Esophagus squamous epithelium (tissue), 5 donors: ENCODE results near the gene ZFP14. TPM values are rescaled to one million over a fixed set of nuclear protein-coding genes. Genes with fewer than 3 reads are reported as not detected.
A peak's percentile ranks its signal among the peaks of the same experiment; 100 is the strongest.

ENCODE experiments used
- DNase-seq: peaks from one replicate; lab custom pipeline; 2025; lab: John Stamatoyannopoulos, UW
- H3K27ac ChIP-seq, 4 donors: fragments of 200-600 bp; sonication (generic); one replicate each; pipeline ENCODE4 v1.5.1; 2016 to 2019; ENCODE audit warnings: mild to moderate bottlenecking in 1 of 4
- H3K27me3 ChIP-seq, 4 donors: fragments of 200-600 bp; sonication (generic); 1 replicate in 3 of 4; 2 replicates in 1 of 4; pipeline versions ENCODE4 v1.5.1 to v1.6.0; 2017 to 2021; ENCODE audit warnings: antibody characterized with exemption in 1 of 4
- H3K36me3 ChIP-seq, 3 donors: fragments of 200-600 bp; sonication (generic); one replicate each; pipeline ENCODE4 v1.5.1; 2016 to 2019
- H3K4me1 ChIP-seq, 3 donors: fragments of 200-600 bp; sonication (generic); one replicate each; pipeline ENCODE4 v1.5.1; 2017 to 2019
- H3K4me3 ChIP-seq, 4 donors: fragments of 200-600 bp; sonication (generic); 1 replicate in 3 of 4; 2 replicates in 1 of 4; pipeline ENCODE4 v1.5.1; 2016 to 2019; ENCODE audit warnings: mild to moderate bottlenecking in 2 of 4, moderate library complexity in 1 of 4
- H3K9me3 ChIP-seq, 3 donors: fragments of 200-600 bp; sonication (generic); one replicate each; pipeline ENCODE4 v1.5.1; 2016 to 2019
- POLR2A ChIP-seq, 4 donors: fragments of 450-650 bp; IDR thresholded peaks; one replicate each; pipeline ENCODE4 v1.6.1; 2017; ENCODE audit warnings: antibody characterized with exemption in 4 of 4, mild to moderate bottlenecking in 4 of 4, moderate library complexity in 3 of 4
- WGBS, 2 donors: methylation state at CpG; one replicate each; pipeline ENCODE4 v1.1.5; 2018; 5-methylcytosine and 5-hydroxymethylcytosine counted together
- intact Hi-C: fragments of 100-400 bp; cut with DNase I; formaldehyde crosslinking; loops from one replicate; pipeline ENCODE4 v1.15.0; 2022
- total RNA-seq, 4 donors: library from RNA; depleted of rRNA; stranded (reverse); fragments of >200 nt; gene quantifications; one replicate each; pipeline ENCODE4 v1.1.0, GENCODE V29; 2016
- TF ChIP-seq, protein P1 (sequence below), 6 experiments: fragments of 450-650 bp in 4 of 6; fragments of 200-600 bp in 2 of 6; sonication (generic) in 2 of 6; IDR thresholded peaks; one replicate each; pipeline ENCODE4 v1.5.1; 2016 to 2019; ENCODE audit warnings: antibody characterized with exemption in 6 of 6, mild to moderate bottlenecking in 4 of 6, moderate library complexity in 4 of 6
- donor health status: DM: yes; HTN: yes; CAD: no.

The ZFP14 gene
- total RNA-seq, 4 donors from 2014 or later, result 0.88 to 4.0 (median 2.0) TPM

DNA sequence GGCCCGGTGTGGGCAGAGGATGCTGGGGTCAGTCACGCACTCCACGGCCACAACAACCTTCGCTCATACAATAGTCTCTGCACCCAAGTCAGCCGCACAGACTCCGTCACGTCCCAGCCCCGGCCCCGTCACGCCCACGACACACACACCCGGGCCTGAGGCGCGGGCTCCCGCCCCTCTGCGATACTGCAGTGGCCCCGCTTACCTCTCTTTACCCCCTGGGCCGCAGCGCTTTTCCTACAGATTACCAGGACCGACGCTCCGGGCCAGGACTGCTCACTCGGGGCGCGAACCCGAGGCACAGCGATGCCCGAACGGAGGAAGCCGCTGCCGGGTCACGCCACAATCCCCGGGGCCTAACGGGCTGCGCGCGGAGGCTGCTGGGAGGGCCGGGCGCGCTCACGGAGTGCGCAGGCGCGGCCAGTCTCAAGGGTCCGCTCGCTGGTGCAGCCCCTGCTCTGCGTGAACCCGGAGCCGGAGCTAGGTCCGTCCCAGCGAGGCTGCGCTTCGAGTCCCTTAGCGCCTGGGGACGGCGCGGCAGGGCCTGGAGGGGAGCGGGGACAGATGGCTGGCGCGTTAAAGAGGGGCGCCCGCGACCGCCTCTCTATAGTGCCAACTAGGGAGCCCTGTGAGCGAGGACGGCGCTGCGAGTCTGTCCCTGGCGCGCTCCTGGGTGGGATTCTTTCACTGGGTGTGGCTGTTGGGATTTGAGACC, 39.4 kb upstream of the ZFP14 start, which contains the start of gene ZFP82:
TSS of gene ZFP82 (minus strand) at position 358 of the 715 bp plus-strand sequence. CDS start 8,855 bp downstream, outside the sequence.
- 0% methylated on average over 19 to 22 of the region's 70 CpGs for WGBS, 2 donors

DNA sequence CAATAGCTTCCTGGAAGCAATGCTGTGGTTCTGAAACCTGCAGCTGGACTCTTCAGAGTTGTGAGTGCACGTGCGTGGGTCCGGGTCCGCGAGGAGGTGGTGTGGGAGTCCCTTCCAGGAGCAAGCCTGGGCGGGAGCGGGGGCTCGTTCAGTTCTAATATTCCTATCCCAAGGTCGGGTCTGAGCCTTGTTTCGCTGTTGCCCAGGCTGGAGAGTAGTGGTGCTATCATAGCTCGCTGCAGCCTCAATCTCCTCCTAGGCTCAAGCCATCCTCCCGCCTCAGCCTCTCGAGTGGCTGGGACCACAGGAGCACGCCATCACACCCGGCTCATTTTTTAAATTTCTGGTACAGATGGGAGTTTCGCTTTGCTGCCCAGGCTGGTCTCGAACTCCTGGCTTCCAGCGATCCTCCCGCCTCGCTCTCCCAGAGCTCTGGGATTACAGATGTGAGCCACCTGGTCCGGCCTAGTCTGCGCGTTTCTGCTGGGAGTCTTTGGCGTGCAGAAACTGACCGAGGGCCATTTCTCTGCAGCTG, 38.8 kb upstream of the ZFP14 start:
- Histone ChIP-seq H3K4me3 (peak overlapping the region; percentile 63 to 78 (median 74)), H3K36me3 (no peaks in the 10 kb centered on the region), H3K27ac (peak overlapping the region; percentile 77 to 93 (median 88)), H3K4me1 (peaks cover 7 to 34% (median 10%) of the 10 kb centered on the region in 3 donors), H3K9me3 (peaks cover 0 to 28% (median 0%) of the 10 kb centered on the region in 3 donors), H3K27me3 (peaks cover 0 to 18% (median 0%) of the 10 kb centered on the region in 4 donors)
- intact Hi-C loops, result no loop called here
- 12 to 42% methylated on average over 11 to 17 of the region's 25 CpGs for WGBS, 2 donors
- TF ChIP-seq POLR2A (IDR thresholded peaks at IDR 0.05), result no peak
- TF ChIP-seq, protein P1, sequence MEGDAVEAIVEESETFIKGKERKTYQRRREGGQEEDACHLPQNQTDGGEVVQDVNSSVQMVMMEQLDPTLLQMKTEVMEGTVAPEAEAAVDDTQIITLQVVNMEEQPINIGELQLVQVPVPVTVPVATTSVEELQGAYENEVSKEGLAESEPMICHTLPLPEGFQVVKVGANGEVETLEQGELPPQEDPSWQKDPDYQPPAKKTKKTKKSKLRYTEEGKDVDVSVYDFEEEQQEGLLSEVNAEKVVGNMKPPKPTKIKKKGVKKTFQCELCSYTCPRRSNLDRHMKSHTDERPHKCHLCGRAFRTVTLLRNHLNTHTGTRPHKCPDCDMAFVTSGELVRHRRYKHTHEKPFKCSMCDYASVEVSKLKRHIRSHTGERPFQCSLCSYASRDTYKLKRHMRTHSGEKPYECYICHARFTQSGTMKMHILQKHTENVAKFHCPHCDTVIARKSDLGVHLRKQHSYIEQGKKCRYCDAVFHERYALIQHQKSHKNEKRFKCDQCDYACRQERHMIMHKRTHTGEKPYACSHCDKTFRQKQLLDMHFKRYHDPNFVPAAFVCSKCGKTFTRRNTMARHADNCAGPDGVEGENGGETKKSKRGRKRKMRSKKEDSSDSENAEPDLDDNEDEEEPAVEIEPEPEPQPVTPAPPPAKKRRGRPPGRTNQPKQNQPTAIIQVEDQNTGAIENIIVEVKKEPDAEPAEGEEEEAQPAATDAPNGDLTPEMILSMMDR (IDR thresholded peaks at IDR 0.05), result no peak
- no peak for DNase-seq

More for the DNA sequence above, 39.4 kb upstream of the ZFP14 start, which contains the start of gene ZFP82:
- peaks cover 0 to 22% (median 0%) of the 10 kb centered on the region in 3 donors for H3K9me3 ChIP-seq
- peak within 1 kb of the TSS; percentile 77 to 93 (median 88) for H3K27ac ChIP-seq
- intact Hi-C loops, result no loop called here
- H3K27me3 ChIP-seq, result peaks cover 0 to 18% (median 0%) of the 10 kb centered on the region in 4 donors
- peak; percentile 7 for DNase-seq
- no peaks in the 10 kb centered on the region for H3K36me3 ChIP-seq
- TF ChIP-seq, protein P1 (IDR thresholded peaks at IDR 0.05), result no peak
- peak in 2 of 4 donors; percentile 32 to 50 for TF ChIP-seq POLR2A (IDR thresholded peaks at IDR 0.05)
- H3K4me1 ChIP-seq, result peaks cover 7 to 34% (median 10%) of the 10 kb centered on the region in 3 donors
- H3K4me3 ChIP-seq, result peak within 1 kb of the TSS; percentile 63 to 78 (median 74)

DNA sequence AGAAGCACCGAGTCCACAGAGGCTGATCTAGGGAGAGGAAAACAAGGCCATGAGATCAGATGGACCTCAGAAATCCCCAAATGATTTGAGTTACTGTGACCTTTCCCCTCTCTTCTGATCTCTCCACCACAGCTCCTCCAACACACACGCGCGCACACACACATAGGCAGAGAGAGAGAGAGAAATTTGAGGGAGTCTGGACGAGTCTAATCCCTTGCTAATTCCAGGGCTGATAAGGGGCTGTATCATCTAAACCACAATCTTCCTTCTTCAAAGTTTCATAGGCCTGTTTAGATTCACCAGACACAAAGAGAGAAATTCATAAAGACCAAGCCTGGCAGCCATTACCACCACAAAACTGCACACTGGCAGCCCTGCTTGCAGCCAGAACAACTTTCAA, 30.8 kb upstream of the ZFP14 start:
- DNase-seq, result no peak
- WGBS, 2 donors, result 79 to 86% methylated on average over 5 of the region's 5 CpGs
- TF ChIP-seq POLR2A (IDR thresholded peaks at IDR 0.05), result no peak
- H3K4me3 ChIP-seq, result no peak overlapping the region
- no peak overlapping the region for H3K27ac ChIP-seq
- H3K9me3 ChIP-seq, result peaks cover 0 to 66% (median 2%) of the 10 kb centered on the region in 3 donors
- intact Hi-C loops, result no loop called here
- peaks cover 0 to 63% (median 3%) of the 10 kb centered on the region in 3 donors for H3K36me3 ChIP-seq
- H3K27me3 ChIP-seq, result no peaks in the 10 kb centered on the region
- no peaks in the 10 kb centered on the region for H3K4me1 ChIP-seq

DNA sequence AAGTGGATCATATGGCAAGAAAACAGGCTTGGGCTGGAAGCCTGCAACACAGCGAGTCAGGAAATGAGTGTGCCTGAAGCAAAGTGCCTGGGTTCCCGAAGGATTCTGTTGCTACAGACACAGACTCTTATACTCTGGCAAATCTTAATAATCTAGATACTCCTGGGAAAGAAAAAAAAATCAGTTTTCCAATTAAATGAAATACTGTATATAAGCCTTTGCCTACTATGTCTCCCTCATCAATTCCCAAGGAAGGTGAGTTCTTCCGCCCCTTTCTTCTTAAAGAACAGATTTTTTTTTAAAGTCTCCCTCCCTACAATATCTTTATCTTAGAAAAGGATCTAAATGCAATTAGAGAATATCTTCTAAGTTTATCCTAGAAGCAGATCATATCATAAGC, 29.1 kb upstream of the ZFP14 start:
- intact Hi-C loops, result no loop called here
- Histone ChIP-seq H3K4me1 (no peaks in the 10 kb centered on the region), H3K9me3 (peaks cover 0 to 59% (median 2%) of the 10 kb centered on the region in 3 donors), H3K4me3 (no peak overlapping the region), H3K27ac (no peak overlapping the region), H3K27me3 (no peaks in the 10 kb centered on the region), H3K36me3 (peaks cover 0 to 81% (median 7%) of the 10 kb centered on the region in 3 donors)
- DNase-seq, result no peak
- no peak for TF ChIP-seq POLR2A (IDR thresholded peaks at IDR 0.05)
- TF ChIP-seq, protein P1 (IDR thresholded peaks at IDR 0.05), result no peak
- 66 to 75% methylated on average over 3 of the region's 3 CpGs for WGBS, 2 donors

DNA sequence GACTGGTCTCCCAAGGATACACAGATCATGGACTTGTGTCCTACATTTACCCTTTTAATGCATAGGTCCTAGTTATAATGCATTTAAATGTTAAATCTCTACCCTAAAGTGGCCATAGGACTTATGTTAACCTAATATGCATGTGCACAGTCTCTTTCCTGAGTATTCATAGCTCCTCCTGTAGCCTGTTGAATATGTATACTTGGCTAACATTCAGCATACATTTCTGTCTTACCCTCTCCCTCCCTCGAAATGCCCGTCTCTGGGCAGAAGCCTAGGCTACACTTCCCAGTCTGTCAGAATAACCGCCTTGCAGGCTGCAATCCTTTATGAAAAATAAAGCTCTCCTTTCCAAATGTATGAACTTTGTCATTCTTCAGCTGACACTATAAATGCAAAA, 25.5 kb upstream of the ZFP14 start:
- Histone ChIP-seq H3K36me3 (peaks cover 0 to 100% (median 7%) of the 10 kb centered on the region in 3 donors), H3K4me3 (no peak overlapping the region), H3K9me3 (peaks cover 0 to 51% (median 2%) of the 10 kb centered on the region in 3 donors), H3K27me3 (no peaks in the 10 kb centered on the region), H3K4me1 (no peaks in the 10 kb centered on the region), H3K27ac (no peak overlapping the region)
- DNase-seq, result no peak
- intact Hi-C loops, result no loop called here
- TF ChIP-seq, protein P1 (IDR thresholded peaks at IDR 0.05), result no peak
- TF ChIP-seq POLR2A (IDR thresholded peaks at IDR 0.05), result no peak
- 87 to 100% methylated on average over 2 to 3 of the region's 3 CpGs for WGBS, 2 donors
